OCI-LY1 (cell line): ENCODE measurements around the gene LDAH.

ENCODE experiments used
- H2AFZ ChIP-seq: fragments of 200-600 bp; sonication (generic), shearing (Covaris generic); 2 replicates; pipeline ENCODE4 v1.6.0; 2014; ENCODE audit warnings: antibody characterized with exemption, mild to moderate bottlenecking, low read length
- H3F3A ChIP-seq: fragments of 200-600 bp; sonication (generic), shearing (Covaris generic); 2 replicates; pipeline ENCODE4 v1.6.0; 2014; ENCODE audit warnings: mild to moderate bottlenecking, antibody characterized with exemption, low read length, moderate library complexity; ENCODE audit not compliant: insufficient read depth
- H3K27ac ChIP-seq: fragments of 200-600 bp; sonication (generic); 2 replicates; pipeline ENCODE4 v1.5.1; 2014; ENCODE audit warnings: low read length, mixed run types, mild to moderate bottlenecking, low read depth; ENCODE audit not compliant: poor library complexity, severe bottlenecking
- H3K27me3 ChIP-seq: fragments of 200-600 bp; sonication (generic); 2 replicates; pipeline ENCODE4 v1.6.0; 2014; ENCODE audit warnings: antibody characterized with exemption, mild to moderate bottlenecking, low read length, moderate library complexity; ENCODE audit not compliant: insufficient read depth
- H3K36me3 ChIP-seq: fragments of 200-600 bp; sonication (generic); 2 replicates; pipeline ENCODE4 v1.6.1; 2014; ENCODE audit warnings: mild to moderate bottlenecking, antibody characterized with exemption, low read length, moderate library complexity, mixed read lengths; ENCODE audit not compliant: insufficient read depth
- H3K4me1 ChIP-seq: fragments of 200-600 bp; sonication (generic); 2 replicates; pipeline ENCODE4 v1.5.1; 2014; ENCODE audit warnings: mild to moderate bottlenecking, low read length, moderate library complexity; ENCODE audit not compliant: insufficient read depth, severe bottlenecking
- H3K4me2 ChIP-seq: fragments of 200-600 bp; sonication (generic), shearing (Covaris generic); 2 replicates; pipeline ENCODE4 v1.6.1; 2014; ENCODE audit warnings: low read length
- H3K4me3 ChIP-seq: fragments of 200-600 bp; sonication (generic); 2 replicates; pipeline ENCODE4 v1.5.1; 2014; ENCODE audit warnings: low read length, low read depth, mild to moderate bottlenecking, mixed read lengths; ENCODE audit not compliant: poor library complexity, severe bottlenecking
- H3K79me2 ChIP-seq: fragments of 200-600 bp; shearing (Covaris generic); 2 replicates; pipeline ENCODE4 v1.6.1; 2016; ENCODE audit warnings: mixed run types, low read length, mixed read lengths; ENCODE audit not compliant: insufficient read depth
- H3K9ac ChIP-seq: fragments of 200-600 bp; sonication (generic), shearing (Covaris generic); 2 replicates; pipeline ENCODE4 v1.6.1; 2014; ENCODE audit warnings: mild to moderate bottlenecking, low read length, mixed read lengths
- H3K9me2 ChIP-seq: fragments of 200-600 bp; sonication (generic), shearing (Covaris generic); 2 replicates; pipeline ENCODE4 v1.6.1; 2014; ENCODE audit warnings: low read depth, mild to moderate bottlenecking, low read length, mixed read lengths
- H3K9me3 ChIP-seq: fragments of 200-600 bp; shearing (Covaris generic); 2 replicates; pipeline ENCODE4 v1.6.1; 2014; ENCODE audit warnings: low read length, mixed read lengths
- H4K20me1 ChIP-seq: fragments of 200-600 bp; sonication (generic), shearing (Covaris generic); 2 replicates; pipeline ENCODE4 v1.6.0; 2016; ENCODE audit warnings: mild to moderate bottlenecking, low read length; ENCODE audit not compliant: insufficient read depth
- CTCF ChIP-seq: fragments of 200-600 bp; sonication (generic), shearing (Covaris generic); IDR thresholded peaks from 2 replicates; pipeline ENCODE4 v1.5.1; 2017; ENCODE audit warnings: mild to moderate bottlenecking, antibody characterized with exemption, low read length, moderate library complexity, mixed read lengths
- EZH2 ChIP-seq: fragments of 200-600 bp; sonication (generic), shearing (Covaris generic); IDR thresholded peaks from 2 replicates; pipeline ENCODE4 v1.8.0; 2017; ENCODE audit warnings: borderline replicate concordance, mixed run types, mild to moderate bottlenecking, antibody characterized with exemption, low read length, moderate library complexity, mixed read lengths

Gene LDAH

GRCh38 chr2:20855456-20855855 lies 32.6 kb upstream of the LDAH start:
- TF ChIP-seq EZH2 (no peak), CTCF (no peak)
- Histone ChIP-seq H2AFZ (no peak overlapping the region), H3F3A (no peaks in the 10 kb centered on the region), H3K79me2 (no peaks in the 10 kb centered on the region), H3K27ac (no peak overlapping the region), H3K9ac (no peak overlapping the region), H3K4me1 (no peaks in the 10 kb centered on the region), H3K27me3 (no peaks in the 10 kb centered on the region), H3K9me2 (no peaks in the 10 kb centered on the region), H3K4me3 (no peak overlapping the region), H3K9me3 (no peaks in the 10 kb centered on the region), H3K36me3 (no peaks in the 10 kb centered on the region), H4K20me1 (no peaks in the 10 kb centered on the region), H3K4me2 (no peak overlapping the region)

GRCh38 chr2:20852670-20853069 lies 29.8 kb upstream of the LDAH start:
- Histone ChIP-seq H4K20me1 (no peaks in the 10 kb centered on the region), H2AFZ (no peak overlapping the region), H3K27me3 (no peaks in the 10 kb centered on the region), H3K79me2 (no peaks in the 10 kb centered on the region), H3F3A (no peaks in the 10 kb centered on the region), H3K9me3 (no peaks in the 10 kb centered on the region), H3K36me3 (no peaks in the 10 kb centered on the region), H3K4me3 (no peak overlapping the region), H3K9me2 (no peaks in the 10 kb centered on the region), H3K9ac (no peak overlapping the region), H3K4me1 (no peaks in the 10 kb centered on the region), H3K4me2 (no peak overlapping the region), H3K27ac (no peak overlapping the region)
- no peak for TF ChIP-seq EZH2
- no peak for TF ChIP-seq CTCF

GRCh38 chr2:20852139-20852538 lies 29.2 kb upstream of the LDAH start:
- Histone ChIP-seq H2AFZ (no peak overlapping the region), H3F3A (no peaks in the 10 kb centered on the region), H4K20me1 (no peaks in the 10 kb centered on the region), H3K79me2 (no peaks in the 10 kb centered on the region), H3K9ac (no peak overlapping the region), H3K27ac (no peak overlapping the region), H3K4me1 (no peaks in the 10 kb centered on the region), H3K9me2 (no peaks in the 10 kb centered on the region), H3K4me3 (no peak overlapping the region), H3K36me3 (no peaks in the 10 kb centered on the region), H3K9me3 (no peaks in the 10 kb centered on the region), H3K4me2 (no peak overlapping the region), H3K27me3 (no peaks in the 10 kb centered on the region)
- TF ChIP-seq CTCF (no peak), EZH2 (no peak)
